ENCODE results near the gene DPH1.

The DPH1 gene

DNA sequence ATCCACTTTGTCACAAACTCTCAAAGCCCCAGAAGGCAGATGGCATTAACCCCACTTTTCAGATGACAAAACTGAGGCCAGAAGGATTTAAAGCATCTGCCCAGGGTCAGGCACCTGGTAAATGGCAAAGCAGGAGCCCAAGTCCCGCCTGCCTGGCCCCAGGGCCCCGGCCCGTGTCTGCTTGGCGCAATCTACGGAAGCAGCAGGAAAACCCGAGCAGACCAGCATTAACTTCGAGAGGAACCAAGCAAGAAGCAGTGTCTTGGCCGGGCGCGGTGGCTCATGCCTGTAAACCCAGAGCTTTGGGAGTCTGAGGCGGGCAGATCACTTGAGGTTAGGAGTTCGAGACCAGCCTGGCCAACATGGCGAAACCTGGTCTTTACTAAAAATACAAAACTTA lies 26.4 kb upstream of the DPH1 start (continued):
- TF ChIP-seq, protein P1, sequence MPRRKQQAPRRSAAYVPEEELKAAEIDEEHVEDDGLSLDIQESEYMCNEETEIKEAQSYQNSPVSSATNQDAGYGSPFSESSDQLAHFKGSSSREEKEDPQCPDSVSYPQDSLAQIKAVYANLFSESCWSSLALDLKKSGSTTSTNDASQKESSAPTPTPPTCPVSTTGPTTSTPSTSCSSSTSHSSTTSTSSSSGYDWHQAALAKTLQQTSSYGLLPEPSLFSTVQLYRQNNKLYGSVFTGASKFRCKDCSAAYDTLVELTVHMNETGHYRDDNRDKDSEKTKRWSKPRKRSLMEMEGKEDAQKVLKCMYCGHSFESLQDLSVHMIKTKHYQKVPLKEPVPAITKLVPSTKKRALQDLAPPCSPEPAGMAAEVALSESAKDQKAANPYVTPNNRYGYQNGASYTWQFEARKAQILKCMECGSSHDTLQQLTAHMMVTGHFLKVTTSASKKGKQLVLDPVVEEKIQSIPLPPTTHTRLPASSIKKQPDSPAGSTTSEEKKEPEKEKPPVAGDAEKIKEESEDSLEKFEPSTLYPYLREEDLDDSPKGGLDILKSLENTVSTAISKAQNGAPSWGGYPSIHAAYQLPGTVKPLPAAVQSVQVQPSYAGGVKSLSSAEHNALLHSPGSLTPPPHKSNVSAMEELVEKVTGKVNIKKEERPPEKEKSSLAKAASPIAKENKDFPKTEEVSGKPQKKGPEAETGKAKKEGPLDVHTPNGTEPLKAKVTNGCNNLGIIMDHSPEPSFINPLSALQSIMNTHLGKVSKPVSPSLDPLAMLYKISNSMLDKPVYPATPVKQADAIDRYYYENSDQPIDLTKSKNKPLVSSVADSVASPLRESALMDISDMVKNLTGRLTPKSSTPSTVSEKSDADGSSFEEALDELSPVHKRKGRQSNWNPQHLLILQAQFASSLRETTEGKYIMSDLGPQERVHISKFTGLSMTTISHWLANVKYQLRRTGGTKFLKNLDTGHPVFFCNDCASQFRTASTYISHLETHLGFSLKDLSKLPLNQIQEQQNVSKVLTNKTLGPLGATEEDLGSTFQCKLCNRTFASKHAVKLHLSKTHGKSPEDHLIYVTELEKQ (tag by site-specific recombination; IDR thresholded peaks at IDR 0.05; ENCODE audit: borderline replicate concordance) = no peak
- TF ChIP-seq ZNF221 (tag by site-specific recombination; IDR thresholded peaks at IDR 0.05; ENCODE audit: borderline replicate concordance) = no peak

DNA sequence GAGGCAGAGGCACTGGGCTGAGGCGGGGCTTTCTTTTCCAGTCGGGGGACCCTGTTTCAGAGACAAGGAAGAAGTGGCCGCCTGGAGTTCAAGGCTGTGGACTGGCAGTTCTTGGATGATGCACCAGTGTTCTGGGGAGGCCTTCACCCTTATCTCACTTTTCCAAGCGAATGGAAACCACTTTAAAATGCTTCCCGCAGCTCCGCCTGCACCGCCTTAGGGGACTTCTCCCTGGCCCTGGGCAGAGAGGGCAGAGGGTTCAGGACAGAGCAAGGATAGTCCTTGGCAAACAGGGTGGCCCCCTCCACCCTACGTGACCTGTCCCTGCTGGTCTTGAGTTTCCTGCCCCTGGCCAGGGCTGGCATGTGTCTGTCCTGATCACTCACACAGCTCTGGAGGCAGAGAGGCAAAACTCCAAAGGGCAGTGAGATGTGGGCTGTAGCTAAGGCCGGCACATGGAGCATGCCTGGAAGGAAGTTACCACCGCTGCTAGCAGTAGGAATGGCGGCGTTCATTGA lies 25.5 kb upstream of the DPH1 start:
- Histone ChIP-seq H3K27ac (ENCODE audit: extremely low read depth, low read depth, low read length) (no peak overlapping the region), H3K4me3 (ENCODE audit: low read depth, low read length) (no peak overlapping the region), H3K36me3 (ENCODE audit: control insufficient read depth in 2 of 2, insufficient read depth in 1 of 2, low read length in 2 of 2) (no peaks in the 10 kb centered on the region), H3K4me1 (ENCODE audit: control insufficient read depth, insufficient read depth, low read length) (peaks cover 2% of the 10 kb centered on the region; the same call in 1 of the 2 replicates), H3K9me3 (ENCODE audit: control insufficient read depth, insufficient read depth, low read depth, low read length) (no peaks in the 10 kb centered on the region)
- CTCF ChIA-PET = no interaction called here
- POLR2A ChIA-PET = interaction anchor here (0.7 to 0.8 kb wide), 2 partner anchors 21 to 142 kb away, joined by 4 to 5 read pairs; no protein-coding TSS in a partner anchor
- TF ChIP-seq ZNF223 (tag by site-specific recombination; IDR thresholded peaks at IDR 0.05) (0 out of 2 replicates have a peak, but pooled peaks have one; percentile 24), ZBTB7A (tag by site-specific recombination; IDR thresholded peaks at IDR 0.05; ENCODE audit: low read depth) (no peak)
- TF ChIP-seq, protein P2, sequence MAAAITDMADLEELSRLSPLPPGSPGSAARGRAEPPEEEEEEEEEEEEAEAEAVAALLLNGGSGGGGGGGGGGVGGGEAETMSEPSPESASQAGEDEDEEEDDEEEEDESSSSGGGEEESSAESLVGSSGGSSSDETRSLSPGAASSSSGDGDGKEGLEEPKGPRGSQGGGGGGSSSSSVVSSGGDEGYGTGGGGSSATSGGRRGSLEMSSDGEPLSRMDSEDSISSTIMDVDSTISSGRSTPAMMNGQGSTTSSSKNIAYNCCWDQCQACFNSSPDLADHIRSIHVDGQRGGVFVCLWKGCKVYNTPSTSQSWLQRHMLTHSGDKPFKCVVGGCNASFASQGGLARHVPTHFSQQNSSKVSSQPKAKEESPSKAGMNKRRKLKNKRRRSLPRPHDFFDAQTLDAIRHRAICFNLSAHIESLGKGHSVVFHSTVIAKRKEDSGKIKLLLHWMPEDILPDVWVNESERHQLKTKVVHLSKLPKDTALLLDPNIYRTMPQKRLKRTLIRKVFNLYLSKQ (tag by site-specific recombination; IDR thresholded peaks at IDR 0.05; ENCODE audit: borderline replicate concordance) = no peak

DNA sequence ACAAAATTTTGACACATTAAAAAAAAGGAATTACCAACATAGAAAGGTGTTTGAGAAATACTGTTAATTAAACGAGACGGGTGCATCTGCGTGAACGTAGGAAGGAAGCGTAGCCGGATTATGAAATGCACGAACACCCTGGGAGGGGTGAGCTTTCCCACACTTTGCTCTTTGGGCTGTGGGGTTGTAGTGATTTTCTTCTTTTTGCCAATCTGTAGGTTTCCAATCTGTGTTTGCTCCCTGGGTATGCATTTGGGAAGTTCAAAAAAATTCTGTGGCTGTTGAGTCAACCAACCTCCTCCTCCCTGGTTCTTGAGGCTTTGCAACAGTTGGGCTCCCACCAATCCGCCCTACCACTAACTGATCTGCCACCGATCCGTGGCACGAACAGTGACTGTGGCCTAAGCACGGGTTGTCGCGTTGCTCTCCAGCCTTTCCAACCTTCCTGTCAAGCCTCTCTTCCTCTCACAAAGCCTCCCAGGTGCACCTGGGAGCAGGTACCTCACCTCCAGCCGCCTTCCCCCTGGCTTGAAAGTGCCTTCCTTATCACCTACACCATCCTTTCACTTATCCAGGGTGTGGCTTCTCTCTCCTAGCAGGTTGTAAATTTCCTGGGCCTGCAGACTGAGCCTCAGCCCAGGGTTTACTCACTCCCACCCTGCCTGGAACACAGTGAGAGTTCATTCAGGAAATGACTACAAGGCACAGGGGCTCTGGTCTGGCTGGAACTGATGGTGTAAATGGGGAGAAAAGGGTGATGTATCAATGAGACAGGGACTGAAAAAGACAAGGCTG lies 21.4 kb upstream of the DPH1 start:
- ChIA-PET CTCF (no interaction called here), POLR2A (no interaction called here)
- H3K4me1 ChIP-seq (ENCODE audit: control insufficient read depth, insufficient read depth, low read length) = no peaks in the 10 kb centered on the region; the same call in 1 of the 2 replicates
- no peaks in the 10 kb centered on the region for H3K9me3 ChIP-seq (ENCODE audit: control insufficient read depth, insufficient read depth, low read depth, low read length)
- H3K4me3 ChIP-seq (ENCODE audit: low read depth, low read length) = no peak overlapping the region
- no peaks in the 10 kb centered on the region for H3K36me3 ChIP-seq (ENCODE audit: control insufficient read depth in 2 of 2, insufficient read depth in 1 of 2, low read length in 2 of 2)
- peak; percentile 72 for TF ChIP-seq ZNF341 (tag by site-specific recombination; IDR thresholded peaks at IDR 0.05; ENCODE audit: low read depth)
- TF ChIP-seq SCRT2 (tag by site-specific recombination; IDR thresholded peaks at IDR 0.05) = 0 out of 2 replicates have a peak, but pooled peaks have one; percentile 27
- TF ChIP-seq EGR2 (tag by site-specific recombination; IDR thresholded peaks at IDR 0.05; ENCODE audit: low read depth) = no peak
- H3K27ac ChIP-seq (ENCODE audit: extremely low read depth, low read depth, low read length) = no peak overlapping the region

DNA sequence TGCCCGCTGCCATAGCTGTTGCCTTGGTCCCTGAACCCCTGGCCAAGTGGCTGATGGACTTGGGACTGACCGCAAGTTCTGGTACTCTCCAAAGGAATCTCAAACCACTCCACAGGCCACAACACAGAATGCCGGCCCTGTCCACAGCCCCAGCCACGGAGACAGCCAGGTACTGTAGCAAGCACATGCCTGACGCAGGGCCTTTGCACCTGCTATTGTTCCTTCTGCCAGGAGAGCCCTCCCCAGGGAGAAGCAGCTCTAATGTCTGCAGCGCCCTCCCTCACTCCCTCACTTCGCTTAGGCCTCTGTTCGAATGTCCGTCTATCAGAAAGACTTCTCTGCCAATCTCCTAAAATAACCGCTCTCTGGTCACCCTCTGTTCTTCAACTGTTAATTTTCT lies 20.2 kb upstream of the DPH1 start:
- TF ChIP-seq ZNF623 (tag by site-specific recombination; IDR thresholded peaks at IDR 0.05) = peak; percentile 89
- TF ChIP-seq, protein P3, sequence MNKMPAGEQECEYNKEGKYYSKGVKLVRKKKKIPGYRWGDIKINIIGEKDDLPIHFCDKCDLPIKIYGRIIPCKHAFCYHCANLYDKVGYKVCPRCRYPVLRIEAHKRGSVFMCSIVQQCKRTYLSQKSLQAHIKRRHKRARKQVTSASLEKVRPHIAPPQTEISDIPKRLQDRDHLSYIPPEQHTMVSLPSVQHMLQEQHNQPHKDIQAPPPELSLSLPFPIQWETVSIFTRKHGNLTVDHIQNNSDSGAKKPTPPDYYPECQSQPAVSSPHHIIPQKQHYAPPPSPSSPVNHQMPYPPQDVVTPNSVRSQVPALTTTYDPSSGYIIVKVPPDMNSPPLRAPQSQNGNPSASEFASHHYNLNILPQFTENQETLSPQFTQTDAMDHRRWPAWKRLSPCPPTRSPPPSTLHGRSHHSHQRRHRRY (tag by site-specific recombination; IDR thresholded peaks at IDR 0.05) = no peak
- Histone ChIP-seq H3K4me1 (ENCODE audit: control insufficient read depth, insufficient read depth, low read length) (no peaks in the 10 kb centered on the region; the same call in 1 of the 2 replicates), H3K36me3 (ENCODE audit: control insufficient read depth in 2 of 2, insufficient read depth in 1 of 2, low read length in 2 of 2) (no peaks in the 10 kb centered on the region), H3K9me3 (ENCODE audit: control insufficient read depth, insufficient read depth, low read depth, low read length) (no peaks in the 10 kb centered on the region), H3K27ac (ENCODE audit: extremely low read depth, low read depth, low read length) (no peak overlapping the region), H3K4me3 (ENCODE audit: low read depth, low read length) (no peak overlapping the region)
- ChIA-PET CTCF (interaction anchor here (1.1 kb wide), 1 partner anchor 10 kb away, joined by 4 read pairs; no protein-coding TSS in a partner anchor), POLR2A (no interaction called here)

Measured in HEK293 (cell line).